ENCODE data around the gene CCL7.

GRCh38 chr17:34242587-34243363 is 27.2 kb upstream of the CCL7 start:
- TF ChIP-seq, protein P1, sequence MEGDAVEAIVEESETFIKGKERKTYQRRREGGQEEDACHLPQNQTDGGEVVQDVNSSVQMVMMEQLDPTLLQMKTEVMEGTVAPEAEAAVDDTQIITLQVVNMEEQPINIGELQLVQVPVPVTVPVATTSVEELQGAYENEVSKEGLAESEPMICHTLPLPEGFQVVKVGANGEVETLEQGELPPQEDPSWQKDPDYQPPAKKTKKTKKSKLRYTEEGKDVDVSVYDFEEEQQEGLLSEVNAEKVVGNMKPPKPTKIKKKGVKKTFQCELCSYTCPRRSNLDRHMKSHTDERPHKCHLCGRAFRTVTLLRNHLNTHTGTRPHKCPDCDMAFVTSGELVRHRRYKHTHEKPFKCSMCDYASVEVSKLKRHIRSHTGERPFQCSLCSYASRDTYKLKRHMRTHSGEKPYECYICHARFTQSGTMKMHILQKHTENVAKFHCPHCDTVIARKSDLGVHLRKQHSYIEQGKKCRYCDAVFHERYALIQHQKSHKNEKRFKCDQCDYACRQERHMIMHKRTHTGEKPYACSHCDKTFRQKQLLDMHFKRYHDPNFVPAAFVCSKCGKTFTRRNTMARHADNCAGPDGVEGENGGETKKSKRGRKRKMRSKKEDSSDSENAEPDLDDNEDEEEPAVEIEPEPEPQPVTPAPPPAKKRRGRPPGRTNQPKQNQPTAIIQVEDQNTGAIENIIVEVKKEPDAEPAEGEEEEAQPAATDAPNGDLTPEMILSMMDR (IDR thresholded peaks at IDR 0.05; ENCODE audit: insufficient read depth, low read depth, low read length) = no peak
- no peak for TF ChIP-seq EZH2 (IDR thresholded peaks at IDR 0.05; ENCODE audit: insufficient read depth, low read length)

All from astrocyte (in vitro differentiated cells and primary cell).